Stomach (tissue), 9 donors: ENCODE results near the gene TMTC1. TPM values are rescaled to one million over a fixed set of nuclear protein-coding genes. Genes with fewer than 3 reads are reported as not detected.
A peak's percentile ranks its signal among the peaks of the same experiment; 100 is the strongest.

Source experiments
- DNase-seq, 2 donors: peaks; one replicate each; pipeline versions ENCODE4 v3.0.0 to v3.0.0-alpha.2; 2013 to 2019
- H3K27ac ChIP-seq, 5 donors: fragments of 200-600 bp in 4 of 5; sonication (generic) in 4 of 5; one replicate each; pipeline ENCODE4 v1.5.1; 2013 to 2019; ENCODE audit warnings: mild to moderate bottlenecking in 1 of 5, moderate library complexity in 1 of 5
- H3K27me3 ChIP-seq, 3 donors: fragments of 200-600 bp; sonication (generic); one replicate each; pipeline ENCODE4 v1.5.1; 2017 to 2019; ENCODE audit warnings: mixed run types in 1 of 3
- H3K36me3 ChIP-seq, 4 donors: fragments of 200-600 bp; sonication (generic); 1 replicate in 3 of 4; 2 replicates in 1 of 4; pipeline ENCODE4 v1.5.1; 2016 to 2019
- H3K4me1 ChIP-seq, 4 donors: fragments of 200-600 bp; sonication (generic); one replicate each; pipeline ENCODE4 v1.5.1; 2016 to 2019
- H3K4me3 ChIP-seq, 4 donors: fragments of 200-600 bp; sonication (generic) in 3 of 4; one replicate each; pipeline ENCODE4 v1.5.1; 2016 to 2019; ENCODE audit warnings: mild to moderate bottlenecking in 1 of 4
- H3K9me3 ChIP-seq, 4 donors: fragments of 200-600 bp; sonication (generic); one replicate each; pipeline ENCODE4 v1.5.1; 2016 to 2019
- EP300 ChIP-seq: sonication (generic); formaldehyde crosslinking; IDR thresholded peaks from one replicate; pipeline ENCODE4 v1.6.1; 2017; ENCODE audit warnings: antibody characterized with exemption
- POLR2A ChIP-seq, 4 donors: fragments of 450-650 bp; IDR thresholded peaks; one replicate each; pipeline ENCODE4 v1.6.1; 2016; ENCODE audit warnings: antibody characterized with exemption in 4 of 4, control low read depth in 2 of 4, mild to moderate bottlenecking in 1 of 4, moderate library complexity in 1 of 4
- POLR2AphosphoS5 ChIP-seq, 3 donors: sonication (generic); formaldehyde crosslinking; IDR thresholded peaks; one replicate each; pipeline ENCODE4 v1.6.1; 2016; ENCODE audit warnings: antibody characterized with exemption in 3 of 3
- WGBS, 5 donors: extraction: QIAGEN DNeasy Blood & Tissue Kit in 3 of 5; methylation state at CpG; one replicate each; pipeline versions ENCODE4 v1.1.5 to v1.1.7; 2013 to 2018; 5-methylcytosine and 5-hydroxymethylcytosine counted together
- intact Hi-C: fragments of 100-400 bp; cut with DNase I; formaldehyde crosslinking; loops from one replicate; pipeline ENCODE4 v1.15.1; 2023; ENCODE audit warnings: low total_unique reads
- polyA plus RNA-seq, 3 donors: library from polyadenylated mRNA; stranded (reverse); fragments of 200-250 nt; gene quantifications; one replicate each; pipeline ENCODE4 v1.2.3, GENCODE V29; 2013
- total RNA-seq, 5 donors: library from RNA; depleted of rRNA; stranded (reverse); fragments of >200 nt; gene quantifications; one replicate each; pipeline versions ENCODE4 v1.1.0 to v1.2.3, GENCODE V29; 2014 to 2016
- TF ChIP-seq, protein P1 (sequence below), 7 experiments: fragments of 450-650 bp in 4 of 7; fragments of 200-600 bp in 3 of 7; sonication (generic) in 3 of 7; IDR thresholded peaks; one replicate each; pipeline ENCODE4 v1.5.1; 2016 to 2019; ENCODE audit warnings: antibody characterized with exemption in 7 of 7, control low read depth in 2 of 7, mild to moderate bottlenecking in 1 of 7
- donor health status: healthy with polysubstance abuse.
- donor health status: Bipolar disorder and iron deficiency.
- donor health status: healthy.

The TMTC1 gene
- total and polyA plus RNA-seq, 8 donors, result 1.5 to 76.8 (median 19.1) TPM

DNA sequence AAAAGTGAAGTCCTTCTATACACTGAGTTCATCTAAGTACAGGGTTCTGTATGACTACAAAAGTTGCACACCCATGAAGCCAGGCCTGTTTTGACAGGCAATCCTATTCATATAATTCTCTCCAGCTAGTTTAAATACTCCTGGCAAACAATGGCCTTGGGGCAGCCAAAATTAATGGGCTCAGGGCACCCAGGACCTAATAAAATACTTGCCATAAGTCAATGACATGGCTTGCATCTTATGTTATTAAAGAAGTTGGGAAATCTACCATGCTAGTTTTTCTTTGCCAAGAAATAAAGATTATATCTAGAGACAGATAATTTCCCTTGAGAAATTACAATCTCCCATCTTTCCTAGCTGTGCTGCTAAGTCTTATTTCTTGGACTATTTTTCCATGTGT is 11.1 kb upstream of the TMTC1 start:
- DNase-seq, result no peak
- H3K4me1 ChIP-seq, result peaks cover 0 to 13% (median 5%) of the 10 kb centered on the region in 4 donors
- no peak overlapping the region for H3K4me3 ChIP-seq
- peaks cover 0 to 26% (median 0%) of the 10 kb centered on the region in 4 donors for H3K9me3 ChIP-seq
- no peak for TF ChIP-seq EP300
- no peak for TF ChIP-seq POLR2A (IDR thresholded peaks at IDR 0.05)
- TF ChIP-seq, protein P1, sequence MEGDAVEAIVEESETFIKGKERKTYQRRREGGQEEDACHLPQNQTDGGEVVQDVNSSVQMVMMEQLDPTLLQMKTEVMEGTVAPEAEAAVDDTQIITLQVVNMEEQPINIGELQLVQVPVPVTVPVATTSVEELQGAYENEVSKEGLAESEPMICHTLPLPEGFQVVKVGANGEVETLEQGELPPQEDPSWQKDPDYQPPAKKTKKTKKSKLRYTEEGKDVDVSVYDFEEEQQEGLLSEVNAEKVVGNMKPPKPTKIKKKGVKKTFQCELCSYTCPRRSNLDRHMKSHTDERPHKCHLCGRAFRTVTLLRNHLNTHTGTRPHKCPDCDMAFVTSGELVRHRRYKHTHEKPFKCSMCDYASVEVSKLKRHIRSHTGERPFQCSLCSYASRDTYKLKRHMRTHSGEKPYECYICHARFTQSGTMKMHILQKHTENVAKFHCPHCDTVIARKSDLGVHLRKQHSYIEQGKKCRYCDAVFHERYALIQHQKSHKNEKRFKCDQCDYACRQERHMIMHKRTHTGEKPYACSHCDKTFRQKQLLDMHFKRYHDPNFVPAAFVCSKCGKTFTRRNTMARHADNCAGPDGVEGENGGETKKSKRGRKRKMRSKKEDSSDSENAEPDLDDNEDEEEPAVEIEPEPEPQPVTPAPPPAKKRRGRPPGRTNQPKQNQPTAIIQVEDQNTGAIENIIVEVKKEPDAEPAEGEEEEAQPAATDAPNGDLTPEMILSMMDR (IDR thresholded peaks at IDR 0.05), result no peak
- TF ChIP-seq POLR2AphosphoS5 (IDR thresholded peaks at IDR 0.05), result no peak
- no peaks in the 10 kb centered on the region for H3K36me3 ChIP-seq
- no peak overlapping the region for H3K27ac ChIP-seq
- H3K27me3 ChIP-seq, result no peaks in the 10 kb centered on the region
- intact Hi-C loops, result no loop called here

DNA sequence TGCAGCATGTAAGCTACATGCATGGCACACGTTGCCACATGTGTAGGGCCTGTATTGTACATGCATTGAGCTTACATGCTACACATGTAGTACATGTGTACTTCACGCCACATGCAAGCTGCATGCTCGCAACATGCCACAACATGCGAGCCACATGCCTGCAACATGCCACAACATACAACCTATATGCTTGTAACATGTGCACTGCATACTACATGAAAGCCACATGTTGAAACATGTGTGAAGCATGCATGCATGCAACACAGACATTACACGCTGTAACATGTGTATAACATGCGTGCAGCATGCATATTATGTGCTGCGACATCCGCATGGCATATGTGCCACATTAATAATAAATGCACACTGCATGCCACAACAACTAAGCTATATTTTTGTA is 9.1 kb upstream of the TMTC1 start:
- TF ChIP-seq, protein P1 (IDR thresholded peaks at IDR 0.05), result no peak
- TF ChIP-seq EP300 (no peak), POLR2A (IDR thresholded peaks at IDR 0.05) (no peak), POLR2AphosphoS5 (IDR thresholded peaks at IDR 0.05) (no peak)
- Histone ChIP-seq H3K9me3 (peaks cover 0 to 26% (median 0%) of the 10 kb centered on the region in 4 donors), H3K4me3 (no peak overlapping the region), H3K36me3 (no peaks in the 10 kb centered on the region), H3K4me1 (peaks cover 0 to 13% (median 5%) of the 10 kb centered on the region in 4 donors), H3K27ac (no peak overlapping the region), H3K27me3 (no peaks in the 10 kb centered on the region)
- intact Hi-C loops, result no loop called here
- DNase-seq, result no peak
- 93 to 97% (median 95%) methylated on average over 8 of the region's 8 CpGs for WGBS, 5 donors

DNA sequence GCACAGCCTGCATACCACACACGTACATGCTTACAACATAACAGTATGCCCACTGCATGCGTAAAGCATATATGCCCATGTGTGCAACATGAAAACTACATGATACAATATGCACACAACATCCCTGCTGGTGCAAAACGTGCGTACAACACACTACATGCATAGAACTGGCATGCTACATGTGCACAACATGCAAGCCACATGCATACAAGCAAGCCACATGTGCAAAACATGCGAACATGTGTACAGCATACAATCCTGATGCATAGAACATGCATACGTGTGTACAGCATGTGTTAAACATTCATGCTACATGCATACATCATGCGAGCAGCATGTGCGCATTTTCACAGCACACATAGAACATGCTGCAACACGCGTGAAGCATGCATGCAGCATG is 8.4 kb upstream of the TMTC1 start:
- H3K27ac ChIP-seq, result no peak overlapping the region
- no peak overlapping the region for H3K4me3 ChIP-seq
- TF ChIP-seq, protein P1 (IDR thresholded peaks at IDR 0.05), result no peak
- TF ChIP-seq POLR2A (IDR thresholded peaks at IDR 0.05) (no peak), POLR2AphosphoS5 (IDR thresholded peaks at IDR 0.05) (no peak), EP300 (no peak)
- no peaks in the 10 kb centered on the region for H3K36me3 ChIP-seq
- DNase-seq, result no peak
- peaks cover 0 to 26% (median 0%) of the 10 kb centered on the region in 4 donors for H3K9me3 ChIP-seq
- 85 to 95% (median 94%) methylated on average over 10 of the region's 10 CpGs for WGBS, 5 donors
- peaks cover 0 to 10% (median 4%) of the 10 kb centered on the region in 4 donors for H3K4me1 ChIP-seq
- intact Hi-C loops, result no loop called here
- peaks cover 0 to 4% (median 3%) of the 10 kb centered on the region in 3 donors for H3K27me3 ChIP-seq

DNA sequence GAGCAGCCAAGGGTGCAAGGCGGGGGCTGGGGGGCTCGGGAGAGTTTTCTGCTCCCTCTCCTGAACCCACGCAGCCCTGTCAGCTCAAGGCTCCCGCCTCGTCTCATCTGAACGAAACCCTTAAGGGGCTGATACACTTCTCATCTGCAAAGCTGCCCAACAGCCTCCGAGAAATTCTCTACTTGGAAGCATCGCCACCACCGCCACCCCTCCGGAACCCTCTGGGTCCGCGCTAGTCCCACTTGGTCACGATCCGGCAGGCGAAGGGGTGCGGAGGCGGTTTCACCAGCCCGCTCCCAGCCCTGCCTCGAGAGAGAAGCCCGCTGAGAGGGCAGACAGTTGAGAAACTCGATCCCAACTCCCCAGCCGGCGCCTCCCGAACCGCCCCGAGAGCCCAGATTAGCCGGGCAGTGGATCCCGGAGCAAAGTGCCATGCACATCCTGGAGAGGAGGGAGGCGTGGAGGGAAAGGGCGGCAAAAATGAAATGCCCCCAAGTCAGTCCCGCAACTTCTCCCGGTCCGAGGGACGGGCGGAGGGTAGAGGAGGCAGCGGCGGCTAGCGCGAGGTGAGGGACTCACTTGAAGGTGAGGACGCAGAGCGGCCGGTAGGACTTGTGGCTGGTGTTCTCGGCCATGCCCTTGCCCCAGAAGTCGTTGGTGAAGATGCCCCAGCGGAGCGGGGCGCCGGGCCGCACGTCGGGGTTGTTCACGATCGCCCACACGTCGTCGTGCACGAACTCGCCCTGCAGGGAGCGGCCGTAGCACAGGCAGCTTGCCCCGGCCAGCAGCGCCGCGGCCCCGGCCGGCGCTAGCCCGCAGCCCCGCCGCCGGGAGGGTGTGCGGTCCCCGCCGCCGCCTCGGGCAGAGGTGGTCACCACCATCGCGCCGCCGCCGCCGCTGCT is 620 bp downstream of the TMTC1 start:
- peak; percentile 28 to 50 for DNase-seq
- Histone ChIP-seq H3K36me3 (no peaks in the 10 kb centered on the region), H3K4me3 (peak overlapping the region; percentile 72 to 87 (median 80)), H3K9me3 (peaks cover 0 to 8% (median 0%) of the 10 kb centered on the region in 4 donors), H3K27me3 (peaks cover 0 to 50% (median 24%) of the 10 kb centered on the region in 3 donors), H3K27ac (peak overlapping the region; percentile 52 to 90 (median 85)), H3K4me1 (peaks cover 6 to 25% (median 15%) of the 10 kb centered on the region in 4 donors)
- WGBS, 5 donors, result 1 to 4% (median 2%) methylated on average over 14 to 82 of the region's 82 CpGs
- intact Hi-C loops, result no loop called here
- TF ChIP-seq EP300 (no peak), POLR2A (IDR thresholded peaks at IDR 0.05) (no peak), POLR2AphosphoS5 (IDR thresholded peaks at IDR 0.05) (no peak)
- TF ChIP-seq, protein P1 (IDR thresholded peaks at IDR 0.05), result no peak
